Gastroesophageal sphincter (tissue), 3 donors: ENCODE data around the gene ADRA2C.

Experiments used
- CTCF ChIP-seq, 4 experiments: fragments of 200-600 bp in 2 of 4; fragments of 450-650 bp in 2 of 4; sonication (generic) in 1 of 4; IDR thresholded peaks; one replicate each; pipeline ENCODE4 v1.5.1; 2017 to 2019; ENCODE audit warnings: antibody characterized with exemption in 4 of 4, mild to moderate bottlenecking in 2 of 4, moderate library complexity in 2 of 4
- EP300 ChIP-seq: sonication (generic); formaldehyde crosslinking; IDR thresholded peaks from one replicate; pipeline ENCODE4 v1.6.1; 2017; ENCODE audit warnings: antibody characterized with exemption, mild to moderate bottlenecking
- POLR2A ChIP-seq, 2 donors: fragments of 450-650 bp; IDR thresholded peaks; one replicate each; pipeline ENCODE4 v1.6.1; 2017; ENCODE audit warnings: antibody characterized with exemption in 2 of 2, mild to moderate bottlenecking in 2 of 2, moderate library complexity in 1 of 2

GRCh38 chr4:3741217-3742011, 24.8 kb upstream of the ADRA2C start:
- no peak for TF ChIP-seq CTCF (IDR thresholded peaks at IDR 0.05)
- TF ChIP-seq POLR2A (IDR thresholded peaks at IDR 0.05): no peak
- no peak for TF ChIP-seq EP300
